NT2/D1 (cell line): Measurements from ENCODE around the gene FBXL13.

Source experiments
- SUZ12 ChIP-seq: IDR thresholded peaks from 2 replicates; pipeline ENCODE4 v1.6.1; 2011; ENCODE audit not compliant: insufficient read length, insufficient read depth; ENCODE audit errors: extremely low read depth
- YY1 ChIP-seq: IDR thresholded peaks from 2 replicates; pipeline ENCODE4 v1.6.1; 2011; ENCODE audit not compliant: insufficient read length, insufficient read depth

DNA sequence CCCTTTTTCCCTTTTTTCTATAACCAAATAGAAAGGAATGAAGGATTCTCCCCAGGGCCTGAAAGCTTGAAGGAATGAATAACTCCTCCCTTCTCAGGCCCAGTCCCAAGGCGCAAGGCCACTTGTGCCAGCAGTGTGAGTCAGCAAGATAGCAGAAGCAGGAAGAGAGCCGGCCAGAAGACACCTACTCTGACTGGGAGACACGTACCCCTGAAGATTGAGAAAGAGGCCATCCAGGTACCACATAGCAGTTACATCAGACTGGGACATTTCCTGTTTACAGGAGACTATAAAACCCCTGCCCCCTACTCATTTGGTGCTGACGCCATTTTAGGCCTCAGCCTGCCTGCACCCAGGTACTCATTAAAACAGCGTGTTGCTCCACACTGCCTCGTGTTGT lies 96.3 kb downstream of the FBXL13 start:
- TF ChIP-seq YY1, result no peak
- no peak for TF ChIP-seq SUZ12
